Activated naive CD4-positive, alpha-beta T cell treated with anti-CD3 and anti-CD28 coated beads, Interleukin-2, amount 10 ng/mL, durations not matched to agents 7 days and 5 days (primary cell): ENCODE measurements around the gene LOXL3.

Experiments used
- CTCF ChIA-PET: fragments of 350-600 bp; sonication (Branson Sonifier 250); formaldehyde crosslinking; loops from one replicate; lab custom pipeline; 2021; ENCODE audit warnings: antibody characterized with exemption; lab: Charles Lee
- DNase-seq: peaks from one replicate; pipeline ENCODE4 v3.0.0-alpha.2; 2020
- H3K27ac Mint-ChIP-seq: one replicate; pipeline ENCODE4 v1.8.0; 2021; ENCODE audit warnings: mild to moderate bottlenecking, moderate library complexity, mixed read lengths
- H3K27me3 Mint-ChIP-seq: one replicate; pipeline ENCODE4 v1.8.0; 2021; ENCODE audit warnings: mild to moderate bottlenecking, mixed read lengths
- H3K36me3 Mint-ChIP-seq: one replicate; pipeline ENCODE4 v1.8.0; 2021; ENCODE audit warnings: mixed read lengths
- H3K4me1 Mint-ChIP-seq: one replicate; pipeline ENCODE4 v1.8.0; 2021; ENCODE audit warnings: mixed read lengths
- H3K4me3 Mint-ChIP-seq: one replicate; pipeline ENCODE4 v1.8.0; 2021; ENCODE audit warnings: mild to moderate bottlenecking, moderate library complexity, mixed read lengths
- H3K9me3 Mint-ChIP-seq: one replicate; pipeline ENCODE4 v1.8.0; 2021; ENCODE audit warnings: mixed read lengths

The LOXL3 gene

DNA sequence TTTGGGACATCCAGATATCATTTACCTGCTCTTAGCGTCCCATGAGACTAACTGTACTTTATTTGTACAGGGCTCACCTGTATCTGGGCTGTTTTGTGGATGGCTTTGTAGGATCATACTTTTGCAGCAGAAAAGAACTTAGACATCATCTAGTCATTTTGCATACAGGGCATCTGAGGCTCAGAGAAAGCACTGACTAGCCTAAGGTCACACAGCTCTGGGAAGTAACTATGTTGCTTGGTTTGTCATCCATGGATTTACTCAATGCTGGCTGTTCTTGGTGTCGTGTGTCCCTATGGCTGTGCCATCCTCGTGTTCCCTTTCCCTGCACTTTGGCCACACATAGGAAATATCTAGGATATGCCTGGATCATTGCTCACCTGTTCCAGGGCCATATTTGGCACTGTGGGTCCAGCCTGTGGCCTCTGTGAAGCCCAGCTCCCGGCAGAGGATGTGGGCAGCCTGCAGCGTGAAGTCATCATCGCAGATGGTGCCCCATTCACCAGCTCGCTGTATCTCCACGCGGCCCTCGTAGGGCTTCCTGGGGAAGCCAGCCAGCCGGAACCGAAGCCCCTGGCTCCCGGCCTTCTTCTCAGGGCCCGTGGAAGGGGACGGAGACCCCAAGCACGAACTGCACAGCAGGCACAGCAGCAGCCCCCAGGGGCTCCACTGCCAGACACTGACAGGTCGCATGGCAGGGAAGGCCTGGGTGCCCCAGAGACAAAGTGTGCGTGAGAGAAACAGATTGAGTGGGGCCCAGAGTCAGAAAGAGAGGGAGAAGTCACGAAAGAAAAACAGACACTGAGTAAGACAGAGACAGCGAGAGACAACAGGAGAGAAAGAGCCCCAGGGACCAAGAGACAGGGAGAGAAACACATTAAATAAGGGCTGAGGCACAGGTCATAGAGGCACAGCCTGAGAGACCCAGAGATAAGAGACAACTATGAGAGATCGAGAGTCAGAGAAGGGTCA lies 1.5 kb downstream of the LOXL3 start:
- no peak for DNase-seq
- peak overlapping the region; percentile 43 for H3K27ac Mint-ChIP-seq
- peak overlapping the region; percentile 55 for H3K4me3 Mint-ChIP-seq

DNA sequence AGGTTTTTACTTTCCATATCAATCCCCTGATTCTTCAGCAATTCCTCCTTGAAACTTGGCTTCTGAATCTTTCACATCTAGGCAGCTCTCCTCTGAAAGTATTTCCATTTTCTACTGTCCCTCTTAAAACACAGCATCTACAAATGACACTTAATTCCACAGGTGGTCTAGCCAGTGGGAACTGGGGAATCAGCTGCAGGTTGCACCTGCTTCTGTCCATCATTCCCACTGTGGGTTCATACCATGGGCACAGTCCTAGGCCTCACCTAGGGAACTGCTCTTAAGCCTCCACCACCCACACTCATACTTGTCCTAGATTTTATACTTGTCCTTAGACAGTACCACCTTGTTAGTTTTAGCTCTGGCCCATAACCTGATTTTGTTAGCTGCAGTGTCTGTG lies 2.2 kb downstream of the LOXL3 start:
- Mint-ChIP-seq H3K27ac (no peak overlapping the region), H3K27me3 (peaks cover 75% of the 10 kb centered on the region), H3K4me1 (peaks cover 32% of the 10 kb centered on the region), H3K36me3 (peaks cover 5% of the 10 kb centered on the region), H3K4me3 (no peak overlapping the region), H3K9me3 (no peaks in the 10 kb centered on the region)
- DNase-seq, result no peak
- CTCF ChIA-PET, result interaction anchor here (0.8 to 1.8 kb wide), 5 partner anchors 19 to 36 kb away, joined by 3 to 7 read pairs (median 4); no protein-coding TSS in a partner anchor

More for the DNA sequence above, 1.5 kb downstream of the LOXL3 start:
- H3K36me3 Mint-ChIP-seq, result peaks cover 11% of the 10 kb centered on the region
- H3K27me3 Mint-ChIP-seq, result peaks cover 68% of the 10 kb centered on the region
- H3K9me3 Mint-ChIP-seq, result no peaks in the 10 kb centered on the region
- CTCF ChIA-PET, result interaction anchor here (0.8 to 1.8 kb wide), 3 partner anchors 20 to 35 kb away, joined by 4 read pairs; no protein-coding TSS in a partner anchor
- H3K4me1 Mint-ChIP-seq, result peaks cover 34% of the 10 kb centered on the region

DNA sequence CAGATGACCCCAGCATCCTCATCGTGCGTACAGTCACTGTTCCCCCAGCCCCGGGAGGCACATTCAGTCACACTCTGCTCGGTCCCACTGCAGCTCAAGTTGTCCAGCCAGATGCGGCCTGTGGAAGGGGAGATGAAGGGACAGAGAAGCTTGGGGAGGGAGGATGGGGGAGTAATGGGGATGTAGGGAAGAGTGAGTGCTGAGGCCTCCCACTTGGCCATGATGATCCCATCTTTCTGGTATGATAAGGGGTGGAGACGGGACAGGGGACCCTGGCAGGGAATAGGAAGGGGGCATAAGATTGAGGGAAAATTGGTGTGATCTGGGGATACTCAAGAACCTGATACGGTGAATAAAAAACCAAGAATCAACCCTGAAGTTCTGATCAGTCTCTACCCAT lies 3.5 kb downstream of the LOXL3 start:
- H3K27me3 Mint-ChIP-seq, result peaks cover 87% of the 10 kb centered on the region
- peaks cover 1% of the 10 kb centered on the region for H3K36me3 Mint-ChIP-seq
- CTCF ChIA-PET, result interaction anchor here (1.0 to 1.8 kb wide), 3 partner anchors 21 to 38 kb away, joined by 3 to 7 read pairs (median 4); no protein-coding TSS in a partner anchor
- H3K4me1 Mint-ChIP-seq, result peaks cover 23% of the 10 kb centered on the region
- H3K27ac Mint-ChIP-seq, result no peak overlapping the region
- H3K9me3 Mint-ChIP-seq, result no peaks in the 10 kb centered on the region
- peak overlapping the region; percentile 2 for H3K4me3 Mint-ChIP-seq
- no peak for DNase-seq

DNA sequence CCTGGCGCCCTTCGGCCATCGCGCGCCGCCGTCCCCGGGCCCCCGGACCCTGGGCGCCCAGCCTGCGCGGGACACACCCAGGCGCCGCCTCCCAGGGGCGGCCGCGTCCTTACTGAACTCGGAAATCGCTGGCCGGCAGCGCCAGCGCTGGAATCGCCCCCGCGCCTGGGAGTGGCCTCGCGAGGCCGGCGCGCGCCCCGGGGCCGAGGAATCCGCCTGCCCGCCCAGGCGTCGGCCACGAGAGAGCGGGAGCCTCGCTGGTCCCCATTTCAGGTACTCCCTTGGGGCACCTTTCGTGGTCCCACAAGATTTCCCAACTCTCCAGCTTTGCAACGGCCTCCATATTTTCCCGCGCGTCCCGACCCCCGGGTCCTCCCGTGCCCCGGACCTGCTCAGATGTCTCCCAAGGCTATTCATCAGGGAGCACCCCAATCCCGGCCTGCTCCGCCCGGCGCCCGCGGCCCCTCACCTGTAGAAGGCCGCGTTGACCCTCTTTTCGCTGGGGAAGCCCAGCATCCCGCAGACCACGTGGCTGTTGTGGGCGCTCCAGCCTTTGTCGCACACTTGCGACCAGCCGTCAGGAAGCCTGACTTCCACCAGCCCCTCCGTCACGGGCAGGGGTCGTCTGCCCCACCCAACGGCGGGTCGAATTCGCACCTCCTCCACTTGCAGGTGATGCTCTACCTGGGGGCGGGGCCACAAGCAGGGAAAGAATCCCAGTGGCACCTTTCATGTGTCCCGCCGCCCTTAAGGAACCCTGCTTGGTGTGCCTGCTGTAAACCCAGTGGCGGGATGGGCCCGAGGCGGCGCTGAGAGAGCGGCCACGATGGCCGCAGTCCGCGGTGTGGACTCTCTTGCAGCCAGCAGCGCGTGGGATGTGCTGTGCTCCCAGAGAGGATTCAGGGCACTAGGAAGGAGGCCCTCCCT lies 4.6 kb downstream of the LOXL3 start:
- DNase-seq, result peak; percentile 43
- CTCF ChIA-PET, result interaction anchor here (1.3 kb wide), 1 partner anchor 38 kb away, joined by 3 read pairs; no protein-coding TSS in a partner anchor
- Mint-ChIP-seq H3K27ac (no peak overlapping the region), H3K4me1 (peaks cover 20% of the 10 kb centered on the region), H3K4me3 (peak overlapping the region; percentile 53), H3K27me3 (peaks cover 93% of the 10 kb centered on the region), H3K36me3 (no peaks in the 10 kb centered on the region), H3K9me3 (no peaks in the 10 kb centered on the region)

DNA sequence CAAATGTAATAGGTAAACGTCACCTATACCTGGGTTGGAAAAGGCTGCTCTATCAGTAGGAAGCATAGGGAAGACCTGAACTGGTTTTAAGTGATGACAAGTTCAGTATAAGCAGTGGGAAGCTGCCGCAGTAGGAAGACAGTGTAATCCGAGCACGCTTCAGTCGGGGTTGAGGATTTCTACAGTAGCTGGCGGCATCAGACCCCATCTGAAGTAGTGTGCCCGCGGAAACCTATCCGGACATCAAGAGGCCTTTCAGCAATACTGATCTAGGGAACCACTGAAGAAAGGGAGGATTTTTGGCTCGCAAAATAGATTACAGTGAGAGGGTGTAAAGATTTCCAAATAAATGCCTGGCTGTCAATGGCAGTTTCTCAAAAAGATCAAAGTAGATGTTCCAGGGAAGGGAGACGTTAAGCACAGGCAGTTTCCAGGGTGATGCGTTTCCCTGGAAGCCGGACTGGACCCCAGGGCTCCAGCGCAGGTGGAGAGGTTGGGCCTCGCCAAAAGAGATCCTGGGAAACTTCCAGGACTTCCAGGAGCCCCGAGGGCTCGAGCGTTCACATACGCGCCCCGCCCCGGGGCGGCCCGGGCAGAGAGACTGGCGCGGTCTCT lies 5.3 kb downstream of the LOXL3 start:
- Mint-ChIP-seq H3K27ac (no peak overlapping the region), H3K9me3 (no peaks in the 10 kb centered on the region), H3K4me3 (peak overlapping the region; percentile 66), H3K27me3 (peaks cover 96% of the 10 kb centered on the region), H3K36me3 (no peaks in the 10 kb centered on the region), H3K4me1 (peaks cover 18% of the 10 kb centered on the region)
- no peak for DNase-seq
- CTCF ChIA-PET, result interaction anchor here (1.3 kb wide), 1 partner anchor 39 kb away, joined by 3 read pairs; no protein-coding TSS in a partner anchor

DNA sequence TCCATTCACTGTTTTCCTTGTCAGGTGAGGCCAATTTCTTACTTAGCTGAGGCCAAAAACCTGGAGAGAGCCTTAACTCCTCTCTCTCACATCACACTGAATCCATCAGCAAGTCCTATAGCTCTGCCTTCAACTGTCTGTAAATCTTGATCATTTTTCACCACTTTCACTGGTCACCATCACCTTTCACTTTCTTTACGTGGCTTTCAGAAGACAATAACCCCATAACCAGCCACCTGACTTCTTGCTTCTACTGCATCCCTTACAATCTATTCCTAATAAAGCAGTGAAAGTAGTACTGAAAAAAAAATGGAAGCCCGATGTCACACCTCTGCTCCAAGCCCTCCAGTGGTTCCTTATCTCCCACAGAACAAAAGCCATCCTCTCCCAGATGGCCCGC lies 7.7 kb downstream of the LOXL3 start:
- no peak for DNase-seq
- Mint-ChIP-seq H3K36me3 (no peaks in the 10 kb centered on the region), H3K27ac (no peak overlapping the region), H3K4me3 (no peak overlapping the region), H3K4me1 (peaks cover 12% of the 10 kb centered on the region), H3K9me3 (no peaks in the 10 kb centered on the region), H3K27me3 (peaks cover 83% of the 10 kb centered on the region)
- CTCF ChIA-PET, result interaction anchor here (1.1 to 2.8 kb wide), 2 partner anchors 17 to 40 kb away, joined by 4 to 17 read pairs; no protein-coding TSS in a partner anchor

DNA sequence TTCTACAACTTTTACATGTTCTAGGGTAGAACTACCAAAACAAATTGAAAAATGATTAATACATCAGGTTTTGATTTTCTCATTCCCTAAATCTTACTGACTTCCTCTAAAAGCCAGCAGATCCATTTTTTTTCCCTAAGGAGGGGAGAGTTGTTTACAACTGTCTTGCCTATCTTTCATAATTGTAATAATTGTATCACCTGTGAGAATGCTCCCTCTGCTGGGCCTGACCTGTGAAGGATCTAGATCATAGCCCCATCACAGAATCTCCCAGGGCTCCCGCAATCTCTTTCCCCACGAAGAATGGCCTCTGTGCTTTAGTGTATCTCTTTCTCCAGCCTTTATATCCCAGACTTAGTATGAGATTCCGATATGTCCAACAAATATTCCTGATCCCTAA lies 9.1 kb downstream of the LOXL3 start:
- Mint-ChIP-seq H3K4me3 (no peak overlapping the region), H3K9me3 (no peaks in the 10 kb centered on the region), H3K4me1 (peaks cover 11% of the 10 kb centered on the region), H3K27me3 (peaks cover 81% of the 10 kb centered on the region), H3K27ac (no peak overlapping the region), H3K36me3 (no peaks in the 10 kb centered on the region)
- peak; percentile 41 for DNase-seq
- CTCF ChIA-PET, result interaction anchor here (0.8 to 2.8 kb wide), 6 partner anchors 12 to 86 kb away, joined by 3 to 17 read pairs (median 4); partner anchors contain the start of gene WBP1

DNA sequence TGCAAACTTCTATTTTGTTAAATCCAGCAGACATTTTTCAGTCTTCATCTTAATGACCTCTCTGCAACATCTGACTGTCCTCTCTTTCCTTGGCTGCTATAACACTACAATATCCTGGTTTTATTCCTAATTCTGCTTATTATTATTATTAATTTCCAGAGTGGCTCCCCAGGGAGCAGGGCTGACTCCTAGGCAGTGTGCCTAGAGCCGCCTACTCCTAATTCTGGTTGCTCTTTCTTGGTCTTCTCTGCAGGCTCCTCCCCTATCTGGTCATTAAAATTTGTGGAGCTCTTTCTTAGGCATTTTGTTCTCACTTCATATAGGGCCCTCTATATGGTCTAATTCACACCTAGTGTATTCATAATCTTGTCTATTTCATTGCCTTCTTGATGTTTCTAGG lies 10.8 kb downstream of the LOXL3 start:
- Mint-ChIP-seq H3K27ac (no peak overlapping the region), H3K36me3 (no peaks in the 10 kb centered on the region), H3K4me3 (no peak overlapping the region), H3K27me3 (peaks cover 83% of the 10 kb centered on the region), H3K9me3 (no peaks in the 10 kb centered on the region), H3K4me1 (peaks cover 9% of the 10 kb centered on the region)
- DNase-seq, result no peak
- CTCF ChIA-PET, result interaction anchor here (0.7 to 1.1 kb wide), 2 partner anchors 11 to 43 kb away, joined by 3 to 5 read pairs; no protein-coding TSS in a partner anchor

DNA sequence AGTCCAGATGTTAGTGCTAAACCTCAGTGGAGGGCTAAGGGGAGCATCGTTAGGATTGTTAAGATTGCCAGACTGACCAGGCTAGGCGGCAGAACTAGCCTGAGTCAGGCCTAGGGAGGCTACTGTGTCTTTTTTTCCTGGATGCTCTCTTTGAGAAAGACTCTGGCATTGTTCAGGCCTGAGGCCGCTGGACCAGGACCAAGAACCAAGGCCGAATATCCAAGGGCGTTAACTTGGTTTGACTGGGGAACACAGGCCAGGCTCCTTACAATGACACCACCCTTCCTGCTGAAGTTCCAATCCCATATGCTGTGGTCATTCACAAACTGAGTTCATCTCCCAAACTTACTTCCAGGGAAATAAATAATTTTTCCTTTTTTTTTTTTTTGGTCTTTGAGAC lies 13.5 kb downstream of the LOXL3 start:
- no peak for DNase-seq
- Mint-ChIP-seq H3K36me3 (no peaks in the 10 kb centered on the region), H3K4me1 (peaks cover 9% of the 10 kb centered on the region), H3K9me3 (no peaks in the 10 kb centered on the region), H3K4me3 (no peak overlapping the region), H3K27me3 (peaks cover 75% of the 10 kb centered on the region), H3K27ac (no peak overlapping the region)
- CTCF ChIA-PET, result interaction anchor here (0.6 to 2.1 kb wide), 5 partner anchors 8 to 57 kb away, joined by 3 to 5 read pairs (median 4); partner anchors contain the start of gene TTC31

DNA sequence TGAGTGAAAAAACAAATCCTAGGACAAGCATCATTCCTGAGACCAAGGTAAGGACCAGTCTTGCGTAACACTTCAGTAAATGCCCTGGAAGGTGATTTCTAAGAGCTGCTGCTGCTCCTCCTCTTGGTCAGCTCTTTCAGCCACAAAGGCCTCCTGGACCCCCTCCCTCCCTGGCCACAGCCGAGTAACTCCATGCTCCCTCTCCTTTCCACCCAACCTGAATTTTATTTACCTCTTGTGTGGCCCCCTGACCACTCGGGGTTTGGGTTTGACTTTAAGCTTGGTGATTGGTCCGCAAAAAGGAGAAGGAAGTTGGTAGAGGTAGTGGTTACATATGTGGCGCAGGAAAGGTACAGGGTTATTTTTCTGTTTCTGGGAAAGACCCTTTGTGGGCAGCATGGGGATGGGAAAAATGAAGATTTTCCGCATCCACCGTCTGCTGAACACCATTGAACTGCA lies 14.8 kb downstream of the LOXL3 start:
- Mint-ChIP-seq H3K4me3 (no peak overlapping the region), H3K27ac (no peak overlapping the region), H3K36me3 (peaks cover under 1% of the 10 kb centered on the region), H3K9me3 (no peaks in the 10 kb centered on the region), H3K4me1 (peaks cover 9% of the 10 kb centered on the region), H3K27me3 (peaks cover 62% of the 10 kb centered on the region)
- CTCF ChIA-PET, result interaction anchor here (1.5 to 2.1 kb wide), 2 partner anchors 51 to 56 kb away, joined by 3 to 5 read pairs; partner anchors contain the start of gene TTC31
- DNase-seq, result no peak

DNA sequence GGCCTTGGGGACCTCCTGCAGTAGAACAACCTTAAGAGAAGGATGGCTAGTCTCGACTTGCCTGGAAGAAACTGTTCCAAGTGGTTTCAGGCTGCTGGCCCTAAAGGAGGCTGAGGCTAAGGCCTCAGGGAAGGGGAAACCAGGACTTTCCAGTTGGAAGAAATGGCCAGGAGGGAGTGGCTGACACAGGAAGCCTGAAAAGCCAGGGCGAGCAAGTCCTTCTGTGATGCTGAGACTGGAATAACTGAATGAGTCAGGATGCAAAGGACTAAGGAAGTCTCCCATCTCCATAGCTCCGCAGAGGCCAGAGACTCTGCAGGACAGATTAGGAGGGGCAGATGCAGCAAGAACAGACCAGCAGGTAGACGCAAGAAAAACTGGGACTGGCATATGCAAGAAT lies 16.6 kb downstream of the LOXL3 start:
- Mint-ChIP-seq H3K4me1 (peaks cover 13% of the 10 kb centered on the region), H3K4me3 (no peak overlapping the region), H3K36me3 (peaks cover 11% of the 10 kb centered on the region), H3K27ac (no peak overlapping the region), H3K27me3 (peaks cover 49% of the 10 kb centered on the region), H3K9me3 (no peaks in the 10 kb centered on the region)
- DNase-seq, result no peak
- CTCF ChIA-PET, result no interaction called here

DNA sequence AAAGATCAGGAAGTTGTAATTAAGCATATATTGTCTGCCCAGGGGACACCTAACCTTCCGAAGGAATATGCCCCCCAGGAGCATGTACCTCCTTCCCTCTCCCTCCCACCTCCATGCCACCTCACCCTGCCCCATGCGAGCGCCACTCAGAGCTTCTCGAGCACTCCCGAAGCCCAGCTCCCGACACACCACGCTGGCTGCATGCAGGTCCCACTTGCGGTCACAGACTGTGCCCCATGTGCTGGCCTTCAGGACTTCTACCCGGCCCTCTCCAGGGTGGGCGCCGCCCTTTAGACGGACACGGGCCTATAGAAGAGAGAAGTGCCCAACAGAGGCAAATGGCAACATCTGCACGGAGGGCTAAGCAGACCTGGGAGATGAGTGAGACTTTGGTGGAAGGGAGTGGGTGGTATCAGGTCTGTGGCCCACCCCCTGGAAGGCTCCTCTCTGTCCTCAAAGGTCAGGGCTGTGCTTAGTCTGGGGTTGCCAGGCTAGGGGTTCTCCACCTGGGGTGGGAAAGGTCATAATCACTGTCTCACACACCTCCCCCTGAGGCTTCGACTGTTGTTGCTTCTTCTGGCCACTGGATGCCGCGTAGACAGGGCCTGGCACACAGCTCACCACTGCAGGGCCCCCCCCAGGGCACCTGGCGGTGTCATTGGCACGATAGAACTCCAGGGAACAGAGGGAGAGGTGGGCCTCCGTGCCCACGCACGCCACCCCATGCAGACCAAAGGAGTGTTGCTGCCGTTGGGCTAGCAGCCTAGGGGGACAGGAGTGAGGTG lies 17.4 kb downstream of the LOXL3 start:
- CTCF ChIA-PET, result no interaction called here
- Mint-ChIP-seq H3K27me3 (peaks cover 46% of the 10 kb centered on the region), H3K4me1 (peaks cover 21% of the 10 kb centered on the region), H3K36me3 (peaks cover 14% of the 10 kb centered on the region), H3K27ac (no peak overlapping the region), H3K9me3 (no peaks in the 10 kb centered on the region), H3K4me3 (no peak overlapping the region)
- no peak for DNase-seq
